Stimulated activated naive CD8-positive, alpha-beta T cell treated with anti-CD3 and anti-CD28 coated beads, Interleukin-15, Interleukin-2, amounts not matched to agents 100 ng/mL and 50 ng/mL, for 24 hours (primary cell): ENCODE data around the gene CRB2.
"Not testable (repeated sequence)": the region's sequence is repeated elsewhere in the genome, so short reads cannot be mapped to it uniquely, and the experiment has no call there.

Source experiments
- H3K27ac Mint-ChIP-seq: one replicate; pipeline ENCODE4 v1.8.0; 2021; ENCODE audit warnings: mild to moderate bottlenecking, mixed read lengths
- H3K27me3 Mint-ChIP-seq: one replicate; pipeline ENCODE4 v1.8.0; 2021; ENCODE audit warnings: mixed read lengths
- H3K36me3 Mint-ChIP-seq: one replicate; pipeline ENCODE4 v1.8.0; 2021; ENCODE audit warnings: low read depth, mixed read lengths
- H3K4me1 Mint-ChIP-seq: one replicate; pipeline ENCODE4 v1.8.0; 2021; ENCODE audit warnings: low read depth, mixed read lengths
- H3K4me3 Mint-ChIP-seq: one replicate; pipeline ENCODE4 v1.8.0; 2021; ENCODE audit warnings: mild to moderate bottlenecking, mixed read lengths
- H3K9me3 Mint-ChIP-seq: one replicate; pipeline ENCODE4 v1.8.0; 2021; ENCODE audit warnings: mixed read lengths

CRB2 gene

DNA sequence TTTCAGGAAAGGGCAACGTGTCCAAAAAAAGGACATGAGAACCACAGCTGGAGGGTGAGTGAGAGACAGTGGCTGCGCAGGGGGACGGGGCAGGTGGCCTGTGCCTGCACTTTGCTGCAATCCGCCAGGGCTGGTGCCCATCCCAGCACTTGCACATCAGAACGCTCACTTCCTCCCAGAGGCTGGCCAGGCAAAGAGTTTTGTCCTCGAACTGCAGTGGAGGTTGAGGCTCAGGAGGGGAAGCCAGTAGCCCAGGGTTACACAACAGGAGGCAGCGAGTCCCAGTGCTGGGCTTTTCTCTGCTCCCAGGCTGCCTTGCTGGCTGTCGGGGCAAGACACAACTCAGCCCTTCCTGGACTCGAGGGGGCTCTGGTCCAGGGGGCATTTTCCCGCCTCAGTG, 33.1 kb downstream of the CRB2 start:
- H3K9me3 Mint-ChIP-seq: no peaks in the 10 kb centered on the region
- no peak overlapping the region for H3K27ac Mint-ChIP-seq
- no peaks in the 10 kb centered on the region for H3K4me1 Mint-ChIP-seq
- H3K27me3 Mint-ChIP-seq: no peaks in the 10 kb centered on the region
- no peak overlapping the region for H3K4me3 Mint-ChIP-seq
- H3K36me3 Mint-ChIP-seq: no peaks in the 10 kb centered on the region

DNA sequence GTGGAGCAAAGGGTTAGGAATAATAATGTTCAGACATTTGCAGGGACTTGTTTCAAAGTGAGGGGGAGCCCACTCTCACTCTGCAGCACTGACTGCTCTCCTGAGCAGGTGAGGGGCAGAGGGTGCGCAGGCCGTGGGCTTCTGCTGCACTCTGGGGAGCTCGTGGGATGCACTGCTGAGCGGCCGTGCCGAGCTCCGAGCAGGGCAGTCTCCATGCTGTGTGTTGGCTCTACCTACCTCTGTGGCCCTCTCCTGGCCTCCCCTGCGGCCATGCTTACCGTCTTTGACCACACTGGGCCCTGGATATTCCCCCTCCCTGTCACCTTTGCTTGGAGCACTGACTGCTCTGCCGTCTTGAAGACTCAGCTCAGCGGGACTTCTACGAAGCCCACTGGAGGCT, 33.7 kb downstream of the CRB2 start:
- Mint-ChIP-seq H3K27me3 (no peaks in the 10 kb centered on the region), H3K9me3 (no peaks in the 10 kb centered on the region), H3K4me3 (no peak overlapping the region), H3K36me3 (no peaks in the 10 kb centered on the region), H3K27ac (no peak overlapping the region), H3K4me1 (no peaks in the 10 kb centered on the region)

- no peaks in the 10 kb centered on the region for H3K36me3 Mint-ChIP-seq
- H3K4me3 Mint-ChIP-seq: no peak overlapping the region
- H3K27ac Mint-ChIP-seq: no peak overlapping the region
- no peaks in the 10 kb centered on the region for H3K4me1 Mint-ChIP-seq
- no peaks in the 10 kb centered on the region for H3K9me3 Mint-ChIP-seq
- no peaks in the 10 kb centered on the region for H3K27me3 Mint-ChIP-seq
Measured at GRCh38 chr9:123390337-123391135, 34.5 kb downstream of the CRB2 start.

DNA sequence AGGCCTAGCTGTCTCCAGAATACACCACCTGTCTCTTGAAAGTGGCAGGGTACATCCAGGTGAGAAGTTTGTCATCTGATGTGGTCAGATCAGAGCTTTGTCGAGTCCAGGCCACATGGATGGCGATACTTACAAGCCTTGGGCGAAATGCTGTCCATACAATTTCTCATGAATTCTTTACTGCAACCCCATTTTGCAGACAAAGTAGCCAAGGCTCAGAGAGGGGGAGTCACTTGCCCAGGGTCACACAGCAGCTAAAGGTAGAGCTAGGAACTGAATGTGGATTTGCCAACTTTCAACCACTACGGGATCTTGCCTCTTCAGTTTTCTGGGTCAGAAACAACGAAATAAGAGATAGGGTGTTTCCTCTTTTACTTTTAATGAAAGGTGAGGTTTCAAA, 35.2 kb downstream of the CRB2 start:
- no peak overlapping the region for H3K4me3 Mint-ChIP-seq

DNA sequence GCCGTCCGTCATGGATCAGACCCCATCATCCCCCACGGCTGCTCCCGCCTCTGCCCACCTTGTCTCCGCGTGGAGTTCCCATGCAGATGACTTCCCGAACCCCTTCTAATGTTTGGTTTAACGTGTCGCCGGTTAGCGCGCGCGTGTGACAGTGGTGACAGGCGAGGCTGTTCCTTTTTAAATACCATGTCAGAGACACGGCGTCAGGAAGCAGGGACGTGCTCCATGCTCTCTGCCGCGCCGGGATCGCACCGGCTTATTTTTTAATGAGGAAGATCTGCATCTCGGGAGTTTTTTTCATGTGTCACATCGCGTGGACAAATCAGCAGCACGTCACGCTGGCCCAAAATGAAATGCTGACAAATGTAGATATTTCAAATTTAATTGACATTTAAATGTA, 35.9 kb downstream of the CRB2 start:
- Mint-ChIP-seq H3K4me3 (no peak overlapping the region), H3K9me3 (no peaks in the 10 kb centered on the region), H3K27ac (no peak overlapping the region), H3K36me3 (no peaks in the 10 kb centered on the region), H3K4me1 (no peaks in the 10 kb centered on the region), H3K27me3 (no peaks in the 10 kb centered on the region)

More for the DNA sequence above, 35.2 kb downstream of the CRB2 start:
- Mint-ChIP-seq H3K27ac (no peak overlapping the region), H3K4me1 (no peaks in the 10 kb centered on the region), H3K27me3 (no peaks in the 10 kb centered on the region), H3K9me3 (no peaks in the 10 kb centered on the region), H3K36me3 (no peaks in the 10 kb centered on the region)

- H3K27ac Mint-ChIP-seq: no peak overlapping the region
- no peaks in the 10 kb centered on the region for H3K27me3 Mint-ChIP-seq
- H3K4me3 Mint-ChIP-seq: no peak overlapping the region
- H3K4me1 Mint-ChIP-seq: no peaks in the 10 kb centered on the region
- no peaks in the 10 kb centered on the region for H3K9me3 Mint-ChIP-seq
- no peaks in the 10 kb centered on the region for H3K36me3 Mint-ChIP-seq
Measured at GRCh38 chr9:123392802-123393201, 36.8 kb downstream of the CRB2 start.

DNA sequence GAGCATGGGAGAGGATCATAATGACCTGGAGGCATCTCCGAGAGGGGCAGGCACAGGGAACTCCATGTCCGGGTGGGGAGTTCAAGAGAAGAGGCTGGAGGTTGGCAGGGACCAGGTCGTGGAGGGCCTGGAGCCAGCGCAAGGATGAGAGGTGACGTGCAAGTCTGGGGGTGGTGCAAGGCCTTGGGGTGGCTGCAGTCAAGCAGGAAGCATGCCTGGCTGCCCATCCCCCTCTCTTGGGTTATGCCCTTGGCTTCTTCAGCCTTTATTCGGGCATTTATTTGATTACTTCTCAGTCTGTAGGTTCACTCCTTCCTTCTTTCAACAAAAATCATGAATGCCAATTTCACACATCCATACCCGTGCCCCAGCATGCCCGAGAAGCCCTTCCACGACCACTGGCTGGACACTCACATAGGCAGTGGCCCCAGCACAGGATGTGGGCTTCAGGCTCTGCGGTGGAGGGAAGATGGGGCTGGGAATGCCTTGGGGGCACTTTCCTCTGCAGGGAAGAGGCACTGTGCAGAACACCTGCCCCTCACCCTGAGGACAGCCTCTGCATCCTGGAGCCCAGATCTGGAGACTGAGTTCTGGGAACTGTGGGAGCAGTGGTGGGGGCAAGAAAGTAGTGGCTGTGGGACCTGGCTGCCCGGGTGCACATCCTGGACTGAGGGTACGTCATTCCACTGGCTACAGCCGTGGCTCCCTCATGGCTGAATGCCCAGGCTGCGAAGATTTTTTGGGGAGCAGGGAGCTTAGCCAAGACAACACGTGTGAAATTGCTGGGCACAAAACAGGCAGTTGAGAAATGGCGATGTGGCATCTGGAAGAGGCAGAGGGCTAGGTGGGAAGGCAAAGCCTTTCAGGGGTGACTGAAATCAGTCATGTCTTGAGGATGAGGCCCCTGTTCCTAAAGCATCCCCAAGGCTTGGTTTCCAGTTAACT, 38.6 kb downstream of the CRB2 start:
- H3K4me3 Mint-ChIP-seq: no peak overlapping the region
- no peaks in the 10 kb centered on the region for H3K27me3 Mint-ChIP-seq
- H3K36me3 Mint-ChIP-seq: no peaks in the 10 kb centered on the region
- no peaks in the 10 kb centered on the region for H3K9me3 Mint-ChIP-seq
- H3K4me1 Mint-ChIP-seq: no peaks in the 10 kb centered on the region
- H3K27ac Mint-ChIP-seq: no peak overlapping the region

DNA sequence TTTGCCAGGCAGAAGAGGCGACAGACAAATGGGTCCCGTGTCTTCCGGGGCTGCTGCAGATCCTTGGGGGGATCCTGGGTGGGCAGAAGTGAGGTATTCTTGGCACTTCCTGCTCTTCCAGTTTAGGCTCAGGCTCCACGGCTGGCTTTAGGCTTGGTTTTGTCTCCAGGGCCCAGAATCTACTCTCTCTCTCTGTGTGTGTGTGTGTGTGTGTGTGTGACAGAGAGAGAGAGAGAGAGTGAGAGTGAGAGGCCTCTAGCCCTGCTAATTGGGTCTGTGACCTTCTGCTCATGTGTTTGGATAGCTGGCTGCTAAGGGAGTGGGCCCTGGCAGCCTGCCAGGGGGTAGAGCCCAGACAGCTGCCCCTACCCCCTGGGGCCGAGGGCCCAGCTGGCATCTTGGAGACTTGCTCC, 39.3 kb downstream of the CRB2 start:
- Mint-ChIP-seq H3K4me1 (no peaks in the 10 kb centered on the region), H3K9me3 (no peaks in the 10 kb centered on the region), H3K27ac (no peak overlapping the region), H3K36me3 (no peaks in the 10 kb centered on the region), H3K27me3 (no peaks in the 10 kb centered on the region), H3K4me3 (no peak overlapping the region)

DNA sequence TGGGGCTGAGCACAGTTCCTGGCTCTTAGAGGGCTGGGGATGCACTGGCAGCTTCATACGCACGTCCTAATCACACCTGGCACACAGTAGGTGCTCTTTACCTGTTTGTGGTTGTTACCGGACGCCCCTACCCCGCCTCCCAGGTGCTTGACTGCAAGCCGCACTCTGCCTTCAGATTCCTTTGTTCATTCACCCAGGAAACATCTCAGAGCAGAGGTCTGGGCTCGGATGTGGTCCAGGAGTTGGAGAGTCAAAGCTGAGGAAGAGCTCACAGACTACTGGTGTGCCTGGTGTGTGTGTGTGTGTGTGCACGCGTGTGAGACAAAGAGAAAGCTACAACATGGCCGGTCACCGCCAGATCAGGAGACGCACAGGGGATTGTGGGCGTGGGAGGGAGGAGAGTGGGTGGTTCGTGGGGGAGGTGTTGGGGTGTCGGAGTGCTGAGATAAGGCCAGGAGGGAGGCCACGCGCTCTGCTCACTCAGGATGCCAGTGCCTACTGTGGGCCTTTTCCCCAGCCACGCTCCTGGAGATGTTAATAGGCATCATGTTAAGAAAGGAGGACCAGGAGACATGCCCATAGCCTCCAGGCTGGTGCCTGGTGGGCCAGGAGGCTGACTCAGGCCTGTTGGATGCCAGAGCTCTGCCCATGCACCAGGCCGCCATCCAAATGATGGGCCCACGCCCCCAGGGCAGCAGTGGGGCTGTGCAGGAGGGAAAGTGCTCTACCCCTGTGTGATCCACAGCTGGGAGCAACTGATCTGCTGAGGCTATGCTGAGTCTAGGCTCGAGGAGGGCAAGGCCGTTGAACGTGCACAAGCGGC, 39.9 kb downstream of the CRB2 start:
- no peaks in the 10 kb centered on the region for H3K36me3 Mint-ChIP-seq
- no peaks in the 10 kb centered on the region for H3K4me1 Mint-ChIP-seq
- no peak overlapping the region for H3K4me3 Mint-ChIP-seq
- H3K9me3 Mint-ChIP-seq: no peaks in the 10 kb centered on the region
- no peak overlapping the region for H3K27ac Mint-ChIP-seq
- H3K27me3 Mint-ChIP-seq: no peaks in the 10 kb centered on the region

DNA sequence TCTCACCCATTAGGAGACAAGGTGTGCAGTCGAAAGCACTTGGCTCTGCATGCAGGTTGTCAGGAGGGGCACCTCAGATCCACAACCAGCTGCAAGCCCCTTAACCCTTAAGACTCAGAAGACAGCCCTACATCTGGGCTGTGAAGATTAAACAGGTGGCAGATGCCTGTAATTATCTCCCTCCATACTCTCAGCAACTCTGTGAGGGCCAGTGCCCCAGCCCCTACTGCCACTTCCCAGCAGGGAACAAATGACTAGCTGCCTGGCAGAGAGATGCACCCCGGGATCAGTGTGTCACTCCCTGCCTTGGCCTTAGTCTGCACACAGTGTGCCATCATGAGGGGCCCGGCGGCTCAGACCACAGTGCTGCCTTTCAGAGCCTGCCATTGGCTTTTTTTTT, 42.0 kb downstream of the CRB2 start:
- no peaks in the 10 kb centered on the region for H3K36me3 Mint-ChIP-seq
- H3K27ac Mint-ChIP-seq: no peak overlapping the region
- no peaks in the 10 kb centered on the region for H3K9me3 Mint-ChIP-seq
- H3K4me1 Mint-ChIP-seq: no peaks in the 10 kb centered on the region
- no peak overlapping the region for H3K4me3 Mint-ChIP-seq
- no peaks in the 10 kb centered on the region for H3K27me3 Mint-ChIP-seq

DNA sequence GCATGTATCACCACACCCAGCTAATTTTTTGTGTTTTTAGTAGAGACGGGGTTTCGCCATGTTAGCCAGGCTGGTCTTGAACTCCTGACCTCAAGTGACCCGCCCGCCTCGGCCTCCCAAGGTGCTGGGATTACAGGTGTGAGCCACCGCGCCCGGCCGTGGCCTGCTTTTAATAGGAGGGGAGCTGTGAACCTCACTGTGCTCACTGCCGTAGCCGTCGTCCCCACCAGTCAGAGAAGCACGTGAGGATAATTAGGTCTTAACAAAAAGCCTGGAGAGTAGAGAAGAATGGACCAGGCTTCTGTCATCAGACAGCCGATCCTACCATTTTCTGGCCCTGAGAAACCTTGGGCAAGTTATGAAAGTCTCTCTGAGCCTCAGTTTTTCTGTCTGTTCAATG, 42.9 kb downstream of the CRB2 start:
- H3K27me3 Mint-ChIP-seq, H3K9me3 Mint-ChIP-seq, H3K4me3 Mint-ChIP-seq, H3K27ac Mint-ChIP-seq, H3K36me3 Mint-ChIP-seq, H3K4me1 Mint-ChIP-seq: not testable (repeated sequence)

DNA sequence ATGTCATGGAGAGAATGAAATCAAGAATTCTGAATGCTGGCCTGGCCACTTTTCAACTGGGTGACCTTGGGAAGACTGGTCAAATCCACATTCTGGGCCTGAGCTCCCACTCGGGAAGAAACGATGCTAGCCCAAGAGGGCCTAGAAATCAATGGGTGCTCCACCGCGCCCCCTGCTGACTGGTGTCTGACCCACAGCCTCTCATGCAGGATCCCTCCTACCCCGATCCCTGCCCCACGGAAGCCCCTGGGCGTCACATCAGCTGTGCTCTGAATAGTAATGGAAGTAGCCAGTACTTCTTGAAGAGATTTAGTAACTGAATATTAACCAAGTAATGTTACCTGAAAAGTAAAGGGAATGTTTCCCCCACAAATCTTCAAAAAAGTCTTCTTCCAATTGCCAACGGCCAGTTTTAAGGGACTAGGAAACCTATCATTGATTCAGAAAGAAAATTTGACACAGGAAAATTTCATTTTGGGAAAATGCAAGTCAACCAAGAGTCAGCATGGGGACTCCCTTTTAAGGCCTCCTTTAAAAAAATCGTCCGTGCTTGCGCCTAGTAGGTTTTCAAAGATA, 43.9 kb downstream of the CRB2 start:
- Mint-ChIP-seq H3K27ac (no peak overlapping the region), H3K4me1 (no peaks in the 10 kb centered on the region), H3K27me3 (no peaks in the 10 kb centered on the region), H3K4me3 (no peak overlapping the region), H3K36me3 (no peaks in the 10 kb centered on the region), H3K9me3 (no peaks in the 10 kb centered on the region)

DNA sequence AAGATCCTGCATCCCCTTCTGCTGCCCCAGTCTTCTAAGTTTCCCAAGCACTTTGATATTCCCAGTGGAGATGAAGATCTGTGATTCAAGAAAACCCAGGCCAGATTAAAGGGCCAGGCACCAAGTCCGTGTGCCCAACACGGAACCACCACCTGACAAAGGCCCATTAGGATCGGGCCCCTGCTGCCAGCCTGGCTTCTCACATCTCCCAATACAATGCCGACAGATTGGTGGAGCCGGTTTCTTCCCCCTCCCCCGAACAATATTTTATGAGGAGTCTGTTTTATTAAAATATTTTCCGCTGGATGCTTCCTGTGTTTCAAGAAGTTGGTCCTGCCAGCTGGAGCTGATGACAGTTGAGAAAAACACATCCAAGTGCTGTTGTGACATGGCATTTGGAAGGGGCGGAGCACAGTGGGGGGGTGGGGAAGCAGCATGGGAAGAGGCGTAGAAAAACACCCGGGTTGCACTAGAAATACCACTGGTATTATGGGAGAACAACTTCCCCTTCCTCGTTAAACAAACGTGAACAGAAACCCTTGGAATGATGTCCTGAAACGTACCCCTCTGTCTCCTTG, 45.0 kb downstream of the CRB2 start:
- Mint-ChIP-seq H3K27me3 (no peaks in the 10 kb centered on the region), H3K27ac (no peak overlapping the region), H3K36me3 (no peaks in the 10 kb centered on the region), H3K9me3 (no peaks in the 10 kb centered on the region), H3K4me3 (no peak overlapping the region), H3K4me1 (peaks cover under 1% of the 10 kb centered on the region)

DNA sequence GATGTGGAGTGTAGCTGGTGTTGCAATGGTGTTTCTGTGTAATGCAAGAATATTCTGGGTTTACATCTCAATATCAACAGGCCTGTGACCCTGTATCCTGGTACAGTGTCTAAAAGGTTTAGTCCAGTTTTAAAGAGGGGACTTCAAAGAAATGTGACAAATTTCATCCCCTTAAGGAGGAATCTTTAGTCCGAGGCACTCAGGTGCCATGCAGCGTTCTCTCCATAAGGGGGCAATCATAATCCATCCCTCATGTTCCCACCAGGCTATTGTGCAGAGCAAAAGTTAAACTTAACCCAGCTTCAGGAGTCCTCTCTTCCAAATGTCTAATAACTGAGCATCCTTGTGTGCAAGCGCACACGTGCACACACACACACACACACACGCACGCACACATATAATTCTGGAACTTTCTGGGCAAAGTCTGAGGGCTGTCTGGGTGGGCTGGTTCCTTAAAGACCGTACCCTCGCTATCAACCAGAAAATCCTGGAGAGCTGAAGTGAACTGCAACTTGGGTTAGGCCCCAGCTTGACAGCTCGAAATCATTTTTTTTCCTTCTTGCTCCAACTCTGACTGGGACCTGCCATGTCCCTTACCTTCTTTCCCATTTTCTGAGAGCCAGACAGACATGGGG, 46.0 kb downstream of the CRB2 start:
- Mint-ChIP-seq H3K27ac (no peak overlapping the region), H3K4me1 (peaks cover 4% of the 10 kb centered on the region), H3K36me3 (no peaks in the 10 kb centered on the region), H3K4me3 (no peak overlapping the region), H3K27me3 (no peaks in the 10 kb centered on the region), H3K9me3 (no peaks in the 10 kb centered on the region)
